NB4 (cell line): ENCODE measurements around the gene COLQ.

Source experiments
- MYC ChIP-seq: IDR thresholded peaks from 2 replicates; pipeline ENCODE4 v1.6.1; 2011; ENCODE audit warnings: low read depth, low read length
- POLR2A ChIP-seq: IDR thresholded peaks from 2 replicates; pipeline ENCODE4 v1.6.1; 2011; ENCODE audit warnings: mild to moderate bottlenecking; ENCODE audit not compliant: insufficient read length; ENCODE audit errors: extremely low read depth
- TF ChIP-seq, protein P1 (sequence below): IDR thresholded peaks from one replicate; pipeline ENCODE4 v1.5.1; 2012; ENCODE audit warnings: low read depth, low read length
- TF ChIP-seq, protein P2 (sequence below): IDR thresholded peaks from 2 replicates; pipeline ENCODE4 v1.6.1; 2011; ENCODE audit warnings: low read depth, low read length

DNA sequence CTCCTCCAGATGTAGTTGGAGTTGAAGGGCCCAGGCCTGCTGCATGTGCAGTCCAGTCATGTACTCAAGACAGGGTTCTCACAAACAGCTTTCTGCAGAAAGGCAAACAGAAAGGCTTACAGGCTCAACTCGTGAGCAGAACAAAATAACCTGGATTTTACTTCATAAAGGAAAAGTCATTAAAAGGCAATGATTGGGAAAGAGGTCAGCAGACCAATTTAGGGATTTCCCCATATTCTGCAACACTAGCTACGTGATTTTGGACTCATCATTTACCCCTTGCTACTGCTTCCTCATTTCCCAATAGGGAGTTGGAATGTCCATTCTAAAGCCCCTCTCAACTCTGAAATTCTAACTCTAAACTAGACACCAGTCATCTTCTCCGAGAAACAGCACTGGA lies 112.3 kb downstream of the COLQ start:
- TF ChIP-seq, protein P1, sequence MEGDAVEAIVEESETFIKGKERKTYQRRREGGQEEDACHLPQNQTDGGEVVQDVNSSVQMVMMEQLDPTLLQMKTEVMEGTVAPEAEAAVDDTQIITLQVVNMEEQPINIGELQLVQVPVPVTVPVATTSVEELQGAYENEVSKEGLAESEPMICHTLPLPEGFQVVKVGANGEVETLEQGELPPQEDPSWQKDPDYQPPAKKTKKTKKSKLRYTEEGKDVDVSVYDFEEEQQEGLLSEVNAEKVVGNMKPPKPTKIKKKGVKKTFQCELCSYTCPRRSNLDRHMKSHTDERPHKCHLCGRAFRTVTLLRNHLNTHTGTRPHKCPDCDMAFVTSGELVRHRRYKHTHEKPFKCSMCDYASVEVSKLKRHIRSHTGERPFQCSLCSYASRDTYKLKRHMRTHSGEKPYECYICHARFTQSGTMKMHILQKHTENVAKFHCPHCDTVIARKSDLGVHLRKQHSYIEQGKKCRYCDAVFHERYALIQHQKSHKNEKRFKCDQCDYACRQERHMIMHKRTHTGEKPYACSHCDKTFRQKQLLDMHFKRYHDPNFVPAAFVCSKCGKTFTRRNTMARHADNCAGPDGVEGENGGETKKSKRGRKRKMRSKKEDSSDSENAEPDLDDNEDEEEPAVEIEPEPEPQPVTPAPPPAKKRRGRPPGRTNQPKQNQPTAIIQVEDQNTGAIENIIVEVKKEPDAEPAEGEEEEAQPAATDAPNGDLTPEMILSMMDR = no peak
- TF ChIP-seq, protein P2, sequence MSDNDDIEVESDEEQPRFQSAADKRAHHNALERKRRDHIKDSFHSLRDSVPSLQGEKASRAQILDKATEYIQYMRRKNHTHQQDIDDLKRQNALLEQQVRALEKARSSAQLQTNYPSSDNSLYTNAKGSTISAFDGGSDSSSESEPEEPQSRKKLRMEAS = no peak
- TF ChIP-seq POLR2A (no peak), MYC (no peak)
